T-cell (primary cell): ENCODE results near the gene RETSAT. TPM values are rescaled to one million over a fixed set of nuclear protein-coding genes. Genes with fewer than 3 reads are reported as not detected.
"Not testable (repeated sequence)": the region's sequence is repeated elsewhere in the genome, so short reads cannot be mapped to it uniquely, and the experiment has no call there.

Experiments
- ATAC-seq, 4 experiments: fragments of 200-7000 bp in 3 of 4; fragments of 150-1000 bp in 1 of 4; cut with Tn5 transposase; replicated peaks in 1 of 4; 1 replicate in 3 of 4; 2 replicates in 1 of 4; pipeline ENCODE4 v1.10.0; 2021; ENCODE audit warnings: moderate library complexity in 3 of 4, mild to moderate bottlenecking in 2 of 4, moderate number of reproducible peaks in 1 of 4
- CTCF ChIA-PET, 2 donors: fragments of 300-600 bp; sonication (Branson Sonifier 250); formaldehyde crosslinking; loops; one replicate each; lab custom pipeline; 2022; ENCODE audit warnings: antibody characterized with exemption in 2 of 2; lab: Charles Lee
- POLR2A ChIA-PET, 2 donors: fragments of 300-600 bp; sonication (Branson Sonifier 250); formaldehyde crosslinking; loops; one replicate each; lab custom pipeline; 2022; ENCODE audit warnings: antibody characterized with exemption in 2 of 2; lab: Charles Lee
- DNase-seq, 35 experiments: peaks; one replicate each; pipeline versions ENCODE4 v3.0.0 to v3.0.0-alpha.2; 2013 to 2023
- H3K27ac ChIP-seq: one replicate; pipeline ENCODE4 v1.5.1; 2013; ENCODE audit warnings: low read length
- H3K27me3 ChIP-seq, 2 experiments: replicated peaks in 1 of 2; 1 replicate in 1 of 2; 2 replicates in 1 of 2; pipeline versions ENCODE4 v1.6.1 to v1.7.0; 2013; ENCODE audit warnings: low read length in 1 of 2, mixed read lengths in 1 of 2; ENCODE audit not compliant: control insufficient read depth in 2 of 2, insufficient read depth in 2 of 2; ENCODE audit errors: extremely low read depth in 1 of 2
- H3K36me3 ChIP-seq, 2 donors: 1 replicate in 1 of 2; 2 replicates in 1 of 2; pipeline versions ENCODE4 v1.6.1 to v1.7.0; 2013; ENCODE audit warnings: low read length in 1 of 2; ENCODE audit not compliant: control insufficient read depth in 2 of 2, insufficient read depth in 1 of 2; ENCODE audit errors: extremely low read depth in 1 of 2
- H3K4me1 ChIP-seq, 2 experiments: 1 replicate in 1 of 2; 2 replicates in 1 of 2; pipeline versions ENCODE4 v1.6.1 to v1.7.0; 2013; ENCODE audit warnings: low read length in 2 of 2, mixed read lengths in 1 of 2; ENCODE audit not compliant: insufficient read depth in 2 of 2, control insufficient read depth in 1 of 2; ENCODE audit errors: extremely low read depth in 1 of 2
- H3K4me3 ChIP-seq, 2 donors: 1 replicate in 1 of 2; 2 replicates in 1 of 2; pipeline versions ENCODE4 v1.5.1 to v1.7.0; 2013; ENCODE audit warnings: mild to moderate bottlenecking in 2 of 2, low read length in 1 of 2, moderate library complexity in 1 of 2; ENCODE audit not compliant: control insufficient read depth in 1 of 2; ENCODE audit errors: extremely low read depth in 1 of 2
- H3K9me3 ChIP-seq: 2 replicates; pipeline ENCODE4 v1.7.0; 2013
- H3K27ac Mint-ChIP-seq, 2 donors: one replicate each; pipeline ENCODE4 v1.8.0; 2020 to 2021; ENCODE audit warnings: mild to moderate bottlenecking in 2 of 2, mixed read lengths in 2 of 2
- H3K27me3 Mint-ChIP-seq, 2 donors: one replicate each; pipeline ENCODE4 v1.8.0; 2021 to 2022; ENCODE audit warnings: mixed read lengths in 2 of 2
- H3K36me3 Mint-ChIP-seq: one replicate; pipeline ENCODE4 v1.8.0; 2021; ENCODE audit warnings: mixed read lengths
- H3K4me1 Mint-ChIP-seq, 3 donors: one replicate each; pipeline ENCODE4 v1.8.0; 2020 to 2022; ENCODE audit warnings: mixed read lengths in 3 of 3, mild to moderate bottlenecking in 1 of 3
- H3K4me3 Mint-ChIP-seq, 3 donors: one replicate each; pipeline ENCODE4 v1.8.0; 2020 to 2022; ENCODE audit warnings: mild to moderate bottlenecking in 3 of 3, mixed read lengths in 3 of 3, moderate library complexity in 3 of 3
- H3K9me3 Mint-ChIP-seq, 3 donors: one replicate each; pipeline ENCODE4 v1.8.0; 2020 to 2022; ENCODE audit warnings: mixed read lengths in 3 of 3
- WGBS: methylation state at CpG from one replicate; pipeline ENCODE4 v1.1.5; 2013; ENCODE audit warnings: missing lambda C conversion rate; ENCODE audit not compliant: insufficient coverage; 5-methylcytosine and 5-hydroxymethylcytosine counted together
- total RNA-seq, 35 experiments: library from RNA in 6 of 35; stranded (reverse) in 6 of 35; fragments of 120-200 nt in 1 of 35; gene quantifications; one replicate each; pipeline versions ENCODE4 v1.2.1 to v1.2.4 and lab custom pipeline; 2013 to 2026

RETSAT gene
- total RNA-seq, 5 donors from 2014 or later (not counting 1 experiment from before 2014, with no cell fraction given) = 24.2 to 36.3 (median 26.5) TPM

DNA sequence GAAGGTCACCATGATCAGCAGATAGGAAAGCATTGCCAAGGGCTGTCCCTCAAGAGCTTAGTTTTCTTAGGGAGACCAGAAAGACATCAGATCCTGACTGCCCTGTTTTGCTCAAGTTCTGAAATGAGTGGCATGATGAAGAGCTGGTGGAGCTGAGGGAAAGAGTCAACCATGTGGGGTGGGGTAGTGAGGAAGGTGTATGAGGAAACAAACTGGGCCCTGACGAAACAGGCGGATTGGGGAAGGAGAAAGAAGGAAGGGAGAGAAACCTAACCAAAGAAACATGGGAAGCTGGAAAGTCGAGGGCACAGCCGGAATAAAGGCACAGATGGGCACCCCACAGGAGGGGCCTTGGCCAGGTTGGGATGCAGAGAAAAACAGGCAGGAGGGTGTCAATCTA lies 34.5 kb downstream of the RETSAT start:
- peak overlapping the region; percentile 0 to 94 (median 15) for H3K4me3 Mint-ChIP-seq
- Histone ChIP-seq H3K36me3 (peaks cover 11 to 86% of the 10 kb centered on the region in 2 donors), H3K4me3 (no peak overlapping the region), H3K27me3 (no peaks in the 10 kb centered on the region), H3K9me3 (no peaks in the 10 kb centered on the region), H3K27ac (peak overlapping the region; percentile 26), H3K4me1 (peaks cover 38 to 61% of the 10 kb centered on the region in 2 experiments)
- no peaks in the 10 kb centered on the region for H3K9me3 Mint-ChIP-seq
- ATAC-seq (no peak), DNase-seq (no peak)
- POLR2A ChIA-PET = interaction anchor here in 1 of 2 donors (0.5 to 2.3 kb wide), 4 partner anchors 8 to 19 kb away, joined by 3 to 13 read pairs (median 6); partner anchors contain the start of gene TGOLN2
- H3K36me3 Mint-ChIP-seq = peaks cover 61% of the 10 kb centered on the region
- H3K27ac Mint-ChIP-seq = peak overlapping the region; percentile 27 to 100
- CTCF ChIA-PET = interaction anchor here (1.0 to 1.7 kb wide), 4 partner anchors 9 to 21 kb away, joined by 3 to 6 read pairs (median 4); no protein-coding TSS in a partner anchor
- H3K27me3 Mint-ChIP-seq = no peaks in the 10 kb centered on the region
- 92% methylated on average over 2 of the region's 4 CpGs for WGBS
- H3K4me1 Mint-ChIP-seq = peaks cover 72 to 77% (median 74%) of the 10 kb centered on the region in 3 donors

DNA sequence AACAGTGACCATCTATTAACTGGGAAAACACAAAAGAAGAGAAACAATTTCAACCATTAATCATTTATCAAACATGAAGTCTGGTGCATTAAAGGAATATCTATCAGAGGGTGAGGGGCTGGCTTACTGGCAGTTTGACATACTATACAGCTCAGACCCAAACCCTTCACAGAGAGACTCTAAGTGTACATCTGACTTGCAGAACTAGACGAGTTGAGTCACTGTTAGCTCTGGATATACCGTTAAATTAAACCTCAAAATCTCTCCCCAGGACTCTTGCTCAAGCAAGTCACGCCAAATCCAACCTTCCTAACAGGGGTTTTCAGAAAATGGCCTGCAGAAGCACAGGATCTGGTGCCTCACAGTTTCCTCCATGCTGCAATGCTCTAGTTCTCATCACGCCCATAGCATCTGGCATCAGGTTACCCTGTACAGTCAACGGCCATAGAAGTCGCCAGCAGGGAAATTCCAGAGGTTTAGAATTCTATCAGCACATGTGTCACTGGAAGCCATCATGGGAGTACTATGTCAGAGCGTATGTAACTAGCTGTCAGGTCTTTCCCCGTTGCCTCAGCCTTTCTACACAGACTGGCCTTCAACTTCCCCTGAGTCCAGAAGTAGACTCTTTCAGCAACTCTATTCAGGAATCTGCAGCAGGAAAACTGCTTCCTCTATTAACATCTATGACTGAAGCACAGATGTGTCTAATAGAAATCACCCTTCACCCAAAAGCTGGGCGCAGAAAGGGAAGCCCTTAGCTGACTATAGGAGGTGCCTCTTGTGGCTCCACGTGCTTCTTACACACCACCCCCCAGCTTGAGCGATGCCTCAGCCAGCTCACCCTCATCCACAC lies 35.9 kb downstream of the RETSAT start:
- peaks cover 14 to 82% of the 10 kb centered on the region in 2 donors for H3K36me3 ChIP-seq
- 58% methylated on average over 5 of the region's 11 CpGs for WGBS
- H3K27ac ChIP-seq = peak overlapping the region; percentile 36
- H3K27me3 ChIP-seq = no peaks in the 10 kb centered on the region
- H3K9me3 ChIP-seq = no peaks in the 10 kb centered on the region
- H3K4me1 Mint-ChIP-seq = peaks cover 64 to 66% (median 65%) of the 10 kb centered on the region in 3 donors
- no peak overlapping the region for H3K4me3 ChIP-seq
- no peaks in the 10 kb centered on the region for H3K9me3 Mint-ChIP-seq
- H3K4me1 ChIP-seq = peaks cover 27 to 48% of the 10 kb centered on the region in 2 experiments
- ATAC-seq = peak; percentile 42 to 65 (median 52)
- peak overlapping the region; percentile 32 to 74 for H3K27ac Mint-ChIP-seq
- ChIA-PET POLR2A (interaction anchor here (0.7 to 2.3 kb wide), 3 partner anchors 9 to 12 kb away, joined by 3 to 13 read pairs (median 9); partner anchors contain the start of gene TGOLN2 (in 1 of the 2)), CTCF (interaction anchor here (0.7 to 1.3 kb wide), 7 partner anchors 8 to 90 kb away, joined by 3 to 5 read pairs (median 4); partner anchors contain the start of gene ELMOD3 (in 1 of the 2))
- H3K4me3 Mint-ChIP-seq = peak overlapping the region; percentile 48 to 94 (median 57)
- H3K27me3 Mint-ChIP-seq = no peaks in the 10 kb centered on the region
- H3K36me3 Mint-ChIP-seq = peaks cover 53% of the 10 kb centered on the region
- peak in 4 of 35 experiments; percentile 17 to 42 (median 22) for DNase-seq

DNA sequence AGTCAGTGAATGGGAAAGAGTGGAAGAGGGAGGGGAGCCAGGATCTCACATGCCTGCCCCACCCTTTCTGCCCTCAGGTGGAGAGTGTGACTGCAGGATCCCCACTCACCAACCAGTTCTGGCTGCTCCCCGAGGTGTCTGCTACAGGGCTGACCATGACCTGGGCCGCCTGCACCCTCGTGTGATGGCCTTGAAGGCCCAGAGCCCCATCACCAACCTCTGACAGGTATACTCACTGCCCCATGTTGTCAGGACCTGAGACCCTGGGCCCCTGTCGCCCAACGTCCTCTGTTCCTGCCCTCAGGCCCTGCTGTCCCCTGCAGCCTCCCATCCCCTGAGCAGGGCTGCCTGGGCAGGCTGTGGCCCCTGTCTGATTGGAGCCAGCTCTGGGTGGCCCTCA lies 38.4 kb downstream of the RETSAT start:
- H3K27me3 ChIP-seq, H3K4me3 ChIP-seq, POLR2A ChIA-PET, H3K27ac Mint-ChIP-seq, H3K9me3 ChIP-seq, H3K27ac ChIP-seq, CTCF ChIA-PET, H3K27me3 Mint-ChIP-seq, DNase-seq, ATAC-seq, H3K9me3 Mint-ChIP-seq, H3K4me3 Mint-ChIP-seq: not testable (repeated sequence)
- peaks cover 32% of the 10 kb centered on the region for H3K36me3 Mint-ChIP-seq
- WGBS = no CpG with 5 or more reads among the region's 5 CpGs
- H3K4me1 Mint-ChIP-seq = peaks cover 39 to 43% (median 41%) of the 10 kb centered on the region in 3 donors
- H3K4me1 ChIP-seq = peaks cover 7 to 28% of the 10 kb centered on the region in 2 experiments
- peaks cover 14 to 57% of the 10 kb centered on the region in 2 donors for H3K36me3 ChIP-seq

GRCh38 chr2:85314884-85315242 lies 39.5 kb downstream of the RETSAT start:
- POLR2A ChIA-PET = no interaction called here
- H3K36me3 Mint-ChIP-seq = peaks cover 21% of the 10 kb centered on the region
- ATAC-seq = no peak

DNA sequence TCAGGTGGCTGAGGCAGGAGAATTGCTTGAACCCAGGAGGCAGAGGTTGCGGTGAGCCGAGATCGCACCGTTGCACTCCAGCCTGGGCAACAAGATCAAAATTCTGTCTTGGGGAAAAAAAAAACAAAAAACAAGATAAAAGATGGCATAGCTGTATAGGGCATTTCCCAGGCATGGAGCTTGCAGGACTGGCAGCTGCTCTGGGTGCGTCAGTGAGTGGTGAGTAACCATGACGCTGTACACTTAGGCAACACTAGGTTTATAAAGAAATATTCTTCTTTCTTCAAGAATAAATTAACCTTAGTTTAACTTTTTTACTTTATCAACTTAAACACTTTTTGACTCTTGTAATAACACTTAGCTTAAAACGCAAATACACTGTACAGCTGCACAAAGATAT lies 41.9 kb downstream of the RETSAT start:
- Mint-ChIP-seq H3K27ac (peak overlapping the region in 1 of 2 donors; percentile 31), H3K4me3 (no peak overlapping the region), H3K27me3 (no peaks in the 10 kb centered on the region), H3K36me3 (peaks cover 9% of the 10 kb centered on the region), H3K4me1 (peaks cover 35 to 40% (median 36%) of the 10 kb centered on the region in 3 donors), H3K9me3 (no peaks in the 10 kb centered on the region)
- POLR2A ChIA-PET = interaction anchor here in 1 of 2 donors (0.6 kb wide), 3 partner anchors 76 to 322 kb away, joined by 3 to 5 read pairs (median 3); no protein-coding TSS in a partner anchor
- H3K9me3 ChIP-seq = no peaks in the 10 kb centered on the region
- DNase-seq (no peak), ATAC-seq (peak in 1 of 4 experiments; percentile 30)
- no peaks in the 10 kb centered on the region for H3K27me3 ChIP-seq
- 90% methylated on average over 2 of the region's 7 CpGs for WGBS
- no peak overlapping the region for H3K4me3 ChIP-seq
- H3K4me1 ChIP-seq = peaks cover 23 to 33% of the 10 kb centered on the region in 2 experiments
- peaks cover 14 to 27% of the 10 kb centered on the region in 2 donors for H3K36me3 ChIP-seq
- CTCF ChIA-PET = interaction anchor here in 1 of 2 donors (0.6 kb wide), 4 partner anchors 8 to 562 kb away, joined by 3 to 6 read pairs (median 4); no protein-coding TSS in a partner anchor
- no peak overlapping the region for H3K27ac ChIP-seq

More at GRCh38 chr2:85314884-85315242, 39.5 kb downstream of the RETSAT start:
- peaks cover 34 to 40% (median 39%) of the 10 kb centered on the region in 3 donors for H3K4me1 Mint-ChIP-seq
- CTCF ChIA-PET = interaction anchor here in 1 of 2 donors (0.6 kb wide), 1 partner anchor 86 kb away, joined by 3 read pairs; no protein-coding TSS in a partner anchor
- no peak overlapping the region for H3K4me3 Mint-ChIP-seq
- no peaks in the 10 kb centered on the region for H3K27me3 Mint-ChIP-seq
- H3K4me3 ChIP-seq = no peak overlapping the region
- 91% methylated on average over 9 of the region's 10 CpGs for WGBS
- peaks cover 14 to 46% of the 10 kb centered on the region in 2 donors for H3K36me3 ChIP-seq
- peak overlapping the region in 1 of 2 donors; percentile 45 for H3K27ac Mint-ChIP-seq
- no peaks in the 10 kb centered on the region for H3K27me3 ChIP-seq
- H3K27ac ChIP-seq = no peak overlapping the region
- no peaks in the 10 kb centered on the region for H3K9me3 ChIP-seq
- H3K9me3 Mint-ChIP-seq = no peaks in the 10 kb centered on the region
- DNase-seq = no peak
- peaks cover 5 to 26% of the 10 kb centered on the region in 2 experiments for H3K4me1 ChIP-seq

GRCh38 chr2:85310330-85310729 lies 44.0 kb downstream of the RETSAT start:
- H3K27ac Mint-ChIP-seq = peak overlapping the region; percentile 90 to 92
- WGBS = no CpG with 5 or more reads among the region's 3 CpGs

More at GRCh38 chr2:85310330-85310729, 44.0 kb downstream of the RETSAT start:
- Mint-ChIP-seq H3K36me3 (peaks cover 3% of the 10 kb centered on the region), H3K4me1 (peaks cover 38 to 48% (median 44%) of the 10 kb centered on the region in 3 donors), H3K4me3 (peak overlapping the region; percentile 71 to 85 (median 80)), H3K27me3 (peaks cover 0 to 2% of the 10 kb centered on the region in 2 donors), H3K9me3 (no peaks in the 10 kb centered on the region)
- peaks cover 10 to 14% of the 10 kb centered on the region in 2 donors for H3K36me3 ChIP-seq
- H3K4me1 ChIP-seq = peaks cover 26 to 47% of the 10 kb centered on the region in 2 experiments
- POLR2A ChIA-PET = interaction anchor here in 1 of 2 donors (2.8 kb wide), 1 partner anchor 9 kb away, joined by 13 read pairs; no protein-coding TSS in a partner anchor
- peak overlapping the region; percentile 63 for H3K27ac ChIP-seq
- CTCF ChIA-PET = interaction anchor here (1.0 to 1.4 kb wide), 3 partner anchors 9 to 10 kb away, joined by 3 to 10 read pairs (median 3); no protein-coding TSS in a partner anchor
- no peak for DNase-seq
- H3K4me3 ChIP-seq = no peak overlapping the region
- H3K9me3 ChIP-seq = no peaks in the 10 kb centered on the region
- no peaks in the 10 kb centered on the region for H3K27me3 ChIP-seq
- no peak for ATAC-seq
